Measurements from ENCODE around the gene PNPLA3.

Gene PNPLA3

DNA sequence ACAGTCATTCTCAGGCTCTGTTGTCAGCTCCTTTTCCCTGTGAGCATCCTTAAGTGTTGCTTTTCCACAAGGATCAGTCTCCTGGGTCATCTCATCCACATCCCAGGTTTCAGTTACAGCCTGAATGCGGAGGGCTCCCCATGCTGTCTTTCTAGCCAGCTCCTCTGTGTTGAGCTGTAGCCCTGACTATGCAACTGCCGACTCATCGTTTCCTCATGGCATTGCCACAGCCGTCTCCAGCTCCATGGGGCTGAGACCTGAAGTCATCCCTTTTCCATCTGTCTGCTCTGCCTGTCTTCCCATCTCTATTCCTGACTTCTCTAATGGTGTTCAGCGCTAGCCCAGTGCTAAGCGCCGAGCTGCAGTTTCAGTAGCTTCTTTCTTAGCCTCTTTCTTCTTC is 43.5 kb downstream of the PNPLA3 start:
- DNase-seq: no peak

DNA sequence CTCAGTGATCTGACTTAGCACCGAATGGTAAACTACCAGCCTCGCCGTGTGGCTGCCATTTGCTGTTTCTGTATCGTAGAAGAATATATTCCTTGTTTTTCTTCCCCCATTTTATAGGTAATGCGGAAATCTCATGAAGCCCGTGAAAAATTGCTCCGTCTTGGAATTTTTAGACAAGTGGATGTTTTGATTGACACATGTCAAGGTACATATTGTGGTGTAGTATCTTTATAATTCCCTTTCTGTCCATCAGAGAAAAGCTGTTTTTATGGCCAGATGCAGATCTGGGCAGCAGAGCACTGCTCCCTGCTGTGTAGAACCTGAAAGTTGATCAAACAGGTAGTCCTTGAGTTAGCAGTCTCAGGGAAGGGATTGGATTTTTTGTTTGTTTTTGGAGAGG is 45.0 kb downstream of the PNPLA3 start:
- DNase-seq: no peak

DNA sequence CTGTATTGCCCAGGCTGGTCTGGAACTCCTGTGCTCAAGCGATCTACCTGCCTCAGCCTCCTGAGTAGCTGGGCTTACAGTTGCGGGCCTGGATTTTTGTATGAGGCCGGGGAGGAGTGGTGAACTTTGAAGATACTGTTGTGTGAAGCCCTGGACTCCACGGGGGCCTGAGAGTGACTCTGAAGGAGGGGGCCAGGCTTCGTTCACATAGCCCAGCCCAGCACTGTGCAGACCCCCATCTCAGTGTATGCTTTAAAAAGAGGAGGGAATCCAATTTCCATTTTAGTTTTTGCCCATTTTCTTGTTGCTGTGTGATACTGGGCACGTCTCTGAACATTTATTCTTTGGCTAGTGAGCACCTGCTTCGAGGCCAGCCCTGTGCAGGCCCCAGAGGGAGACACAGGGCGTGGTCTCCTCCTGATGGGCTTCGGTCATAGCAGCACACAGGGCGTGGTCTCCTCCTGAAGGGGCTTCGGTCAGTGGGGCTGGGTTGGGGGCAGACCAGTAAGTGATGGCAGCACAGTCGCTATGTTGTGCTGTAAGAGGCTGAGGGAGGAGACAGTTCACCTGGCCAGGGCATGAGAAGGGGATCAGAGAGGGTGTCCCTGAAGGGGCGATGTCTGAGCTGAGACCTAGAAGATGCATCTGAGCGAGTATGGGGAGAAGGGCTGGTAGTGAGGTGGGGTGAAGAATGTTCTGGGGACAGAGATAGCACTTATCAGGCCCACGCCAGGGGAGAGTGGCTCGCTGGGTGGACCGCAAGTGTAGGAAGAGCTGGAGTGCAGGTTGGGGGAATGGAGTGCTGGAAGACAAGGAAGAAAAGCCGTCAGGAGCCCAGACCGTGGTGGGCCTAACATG is 45.6 kb downstream of the PNPLA3 start:
- no peak for DNase-seq

DNA sequence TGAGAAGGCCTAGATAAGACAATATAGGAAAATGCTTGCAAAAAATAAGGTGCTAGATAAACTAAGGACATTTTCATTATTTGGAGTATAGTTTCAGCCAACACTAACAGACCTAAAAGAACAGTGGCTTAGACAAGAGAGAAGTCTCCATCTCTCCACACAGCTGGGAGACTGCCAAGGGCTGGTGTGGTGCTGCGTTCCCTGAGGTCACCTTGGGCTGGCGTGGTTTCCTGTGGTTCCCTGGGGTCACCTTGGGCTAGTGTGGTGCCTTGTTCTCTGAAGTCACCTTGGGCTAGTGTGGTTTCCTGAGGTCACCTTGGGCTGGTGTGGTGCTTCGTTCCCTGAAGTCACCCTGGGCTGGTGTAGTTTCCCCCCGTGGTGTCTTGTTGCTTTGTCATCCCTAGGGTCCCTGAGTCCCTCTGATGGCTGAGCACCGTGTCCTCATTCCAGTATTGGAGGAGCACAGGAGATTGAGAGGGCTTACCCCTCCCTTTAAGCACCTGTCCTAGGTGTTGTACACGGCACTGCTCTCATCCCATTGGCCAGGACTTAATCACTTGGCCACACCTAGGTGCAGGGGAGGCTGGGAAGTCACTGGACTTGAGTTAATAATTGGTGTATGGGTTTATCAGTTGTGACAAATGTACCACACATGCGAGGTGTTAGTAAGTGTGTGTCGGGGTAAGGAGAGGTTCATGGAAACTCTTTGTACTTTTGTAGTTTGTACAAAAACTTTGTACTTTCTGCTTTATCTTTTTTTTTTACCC is 46.6 kb downstream of the PNPLA3 start:
- no peak for DNase-seq

DNA sequence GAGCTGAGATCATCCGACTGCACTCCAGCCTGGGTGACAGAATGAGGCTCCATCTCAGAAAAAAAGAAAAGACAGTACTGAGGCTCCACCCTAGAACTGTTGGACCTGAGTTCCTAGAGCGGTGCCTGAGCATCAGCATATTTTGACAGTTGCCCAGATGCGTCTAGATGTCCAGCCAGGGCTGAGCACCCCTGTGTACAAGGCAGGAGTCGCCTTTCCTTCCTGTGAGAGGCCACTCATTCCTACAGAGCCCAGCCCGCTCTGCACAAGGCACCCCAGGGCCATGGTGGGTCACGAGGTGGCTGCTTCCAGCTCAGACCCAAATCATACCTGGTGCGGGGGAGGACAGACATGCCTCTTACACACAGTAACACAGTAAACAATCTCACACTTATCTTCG is 47.5 kb downstream of the PNPLA3 start:
- no peak for DNase-seq

DNA sequence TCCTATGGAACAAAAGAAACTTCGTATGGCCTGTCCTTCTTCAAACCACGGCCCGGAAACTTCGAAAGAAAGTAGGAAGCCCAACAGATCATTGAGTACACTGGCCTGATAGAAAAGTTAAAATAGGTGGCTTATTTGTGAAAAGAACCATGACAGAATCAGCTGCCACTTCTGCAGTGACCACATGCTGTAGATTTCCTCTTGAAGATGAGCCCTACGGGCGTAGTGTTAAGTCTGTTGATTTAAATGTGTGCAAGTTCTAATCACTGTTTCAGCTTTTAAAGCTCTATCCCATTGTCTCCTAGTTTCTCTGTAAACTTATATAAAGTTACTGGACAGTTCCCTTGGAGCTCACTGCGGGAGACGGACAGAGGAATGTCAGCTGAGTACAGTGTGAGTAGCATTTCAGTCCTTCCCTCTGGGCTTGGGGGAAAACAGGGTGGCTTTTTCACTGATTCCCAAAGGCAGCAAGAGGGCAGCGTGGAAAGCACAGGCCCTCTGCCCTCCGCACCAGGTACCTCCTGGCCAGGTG is 49.4 kb downstream of the PNPLA3 start:
- DNase-seq: no peak

DNA sequence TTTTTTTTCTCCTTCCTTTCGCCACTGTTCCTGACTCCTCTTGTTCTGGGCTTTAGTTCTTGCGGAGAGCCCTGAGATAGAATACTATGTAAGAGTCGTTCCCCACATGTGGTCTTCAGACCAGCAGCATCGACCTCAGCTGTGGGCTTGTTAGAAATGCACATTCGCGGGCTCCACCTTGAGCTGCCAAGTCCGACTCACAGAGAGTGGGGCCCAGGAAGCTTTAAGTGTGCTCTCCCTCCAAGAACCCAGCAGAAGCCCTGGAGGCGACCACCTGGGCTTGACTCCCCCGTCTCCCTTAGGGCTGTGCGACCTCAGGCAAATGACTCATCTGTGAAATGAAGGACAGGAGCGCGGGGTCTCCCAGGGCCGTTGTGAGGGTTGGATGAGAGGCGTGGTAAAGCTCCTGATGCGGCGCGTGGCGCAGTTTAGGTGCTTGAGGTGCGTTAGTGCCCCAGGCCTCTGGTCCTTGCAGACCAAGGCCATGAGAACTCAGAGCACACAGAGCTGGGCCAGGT is 50.5 kb downstream of the PNPLA3 start:
- DNase-seq: no peak

DNA sequence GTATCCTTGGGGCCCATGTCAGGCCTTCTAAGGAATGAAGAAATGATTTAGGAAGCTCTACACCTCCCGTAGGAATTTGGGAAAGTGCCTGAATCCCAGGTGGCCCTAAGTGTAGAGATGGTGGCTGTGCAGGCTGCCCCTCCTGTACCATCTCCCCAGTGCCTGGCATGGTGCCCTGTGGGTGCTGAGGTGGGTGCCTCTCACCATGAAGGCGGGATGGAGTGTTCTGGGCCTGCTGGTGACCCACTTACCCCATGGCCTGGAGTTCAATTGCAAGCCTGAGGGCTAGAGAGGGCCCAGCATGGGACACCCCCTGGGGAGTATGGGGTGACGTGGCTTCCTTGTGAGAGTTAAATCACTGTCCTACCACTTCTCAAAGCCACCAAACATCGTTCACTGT is 51.4 kb downstream of the PNPLA3 start:
- no peak for DNase-seq

DNA sequence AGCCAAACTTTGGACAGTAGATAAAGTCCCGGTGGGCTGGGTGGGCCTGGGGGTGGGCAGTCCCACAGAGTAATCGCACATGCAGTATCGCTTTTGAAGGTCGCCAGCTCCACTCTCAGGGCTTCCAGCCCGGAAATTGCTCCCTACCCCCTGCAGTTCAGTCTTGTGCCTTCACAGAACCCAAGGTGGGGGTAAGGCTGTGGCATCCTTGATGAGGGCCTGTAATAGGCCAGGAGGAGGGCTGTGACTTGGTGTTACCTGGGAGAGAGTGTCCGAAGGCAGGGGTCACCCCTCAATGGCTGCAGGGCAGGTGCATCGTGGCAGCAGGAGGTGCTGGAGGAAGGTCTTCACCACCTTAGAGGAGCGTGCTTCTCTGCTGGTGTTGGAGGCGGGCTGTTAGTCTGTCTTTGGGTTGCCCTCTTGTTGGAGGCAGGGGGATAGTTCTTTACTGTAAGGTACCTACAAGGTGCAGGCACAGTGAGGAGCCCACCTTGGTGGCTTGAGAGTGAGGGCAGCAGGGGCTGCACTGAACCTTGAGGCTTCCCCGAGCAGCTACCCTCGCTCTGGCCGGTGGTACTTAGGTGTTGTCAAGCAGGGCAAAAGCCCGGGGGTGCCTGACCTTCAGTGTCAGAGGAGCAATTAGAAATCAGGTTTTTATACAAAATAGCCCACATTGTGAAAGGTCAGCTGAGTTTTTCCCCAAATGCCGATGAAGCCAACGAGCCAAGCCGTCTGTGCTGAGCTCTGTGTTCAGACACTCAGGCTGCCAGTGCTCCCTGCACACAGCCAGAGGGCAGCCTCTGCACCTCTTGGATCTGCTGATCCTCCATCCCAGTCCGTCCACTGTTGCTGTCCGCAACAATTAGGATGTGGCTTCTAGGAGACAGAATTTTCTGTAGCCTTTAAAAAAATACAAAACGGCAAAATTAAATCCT is 53.5 kb downstream of the PNPLA3 start:
- DNase-seq: no peak

DNA sequence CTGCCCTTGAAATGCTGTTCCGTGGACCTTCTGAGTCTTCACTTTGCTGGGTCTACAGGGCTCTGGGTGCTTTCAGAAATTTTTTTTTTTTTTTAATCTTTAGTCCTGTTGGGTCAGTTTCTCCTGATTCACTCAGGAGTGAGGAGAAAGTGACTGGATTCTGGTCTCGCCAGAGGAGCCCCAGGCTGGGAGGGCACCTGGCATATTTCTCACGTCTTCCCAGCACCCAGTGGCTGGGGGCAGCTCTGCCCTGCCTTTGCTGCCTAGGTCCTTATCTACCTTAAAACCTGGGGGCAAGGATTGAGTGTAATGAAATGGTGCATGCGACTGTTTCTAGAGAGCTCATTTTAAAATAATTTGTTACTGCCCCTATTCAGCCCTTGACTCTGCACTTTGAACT is 55.0 kb downstream of the PNPLA3 start:
- DNase-seq: no peak

DNA sequence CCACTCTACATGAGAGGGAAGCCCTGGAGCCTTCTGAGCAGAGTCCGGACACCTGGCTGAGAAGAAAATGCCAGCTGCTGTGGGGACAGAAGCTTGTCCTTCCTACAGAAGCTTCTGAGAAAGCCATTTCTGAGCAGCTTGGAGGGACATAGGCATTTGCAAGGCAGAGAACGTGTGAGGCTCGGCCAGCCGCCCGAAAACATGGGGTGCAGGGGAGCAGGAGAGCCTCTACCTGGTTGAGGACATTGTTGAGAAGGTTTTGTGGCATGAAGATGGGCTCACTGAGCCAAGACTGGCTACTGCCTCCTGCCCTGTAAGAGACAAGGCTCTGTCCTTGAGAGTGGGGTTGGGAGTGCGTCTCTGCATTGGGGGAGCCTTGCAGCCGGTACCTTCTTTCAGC is 57.0 kb downstream of the PNPLA3 start:
- DNase-seq: no peak

DNA sequence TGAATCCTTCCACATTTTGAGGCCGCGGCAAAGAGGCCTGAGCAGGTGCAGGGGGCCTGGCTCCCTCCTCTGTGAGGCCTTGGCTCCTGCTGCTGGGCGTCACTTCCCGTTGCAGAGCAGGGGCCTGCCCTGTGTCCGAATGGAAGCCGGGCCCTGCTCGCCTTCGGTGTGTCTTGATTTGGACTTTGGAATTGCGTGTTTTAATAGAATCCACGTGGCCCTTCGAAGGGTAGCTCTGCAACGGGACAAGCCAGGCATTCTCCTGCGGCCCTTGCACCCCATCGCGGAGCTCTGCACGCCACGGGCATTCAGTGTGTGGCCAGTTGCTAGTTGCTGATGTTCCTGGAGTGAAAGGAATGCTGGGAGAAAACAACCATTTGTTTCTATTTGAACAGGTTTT is 57.4 kb downstream of the PNPLA3 start:
- no peak for DNase-seq

DNA sequence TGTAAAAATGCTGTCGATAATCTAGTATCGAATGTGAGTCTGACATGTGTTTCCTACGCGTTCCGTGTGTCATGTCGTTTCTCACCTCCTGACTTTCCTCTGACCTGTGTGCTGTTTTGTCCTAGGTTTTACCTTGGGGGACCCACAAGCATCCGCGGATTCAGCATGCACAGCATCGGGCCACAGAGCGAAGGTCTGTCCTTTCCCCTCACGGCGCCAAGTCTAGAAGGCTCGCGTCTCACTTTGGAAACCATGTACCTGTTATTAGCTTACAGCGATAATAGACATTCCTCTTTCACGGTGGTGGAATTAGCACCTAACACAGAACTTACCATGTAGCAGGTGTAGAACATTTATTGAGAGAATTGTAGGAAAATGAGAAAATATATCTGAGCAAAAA is 60.2 kb downstream of the PNPLA3 start:
- no peak for DNase-seq

DNA sequence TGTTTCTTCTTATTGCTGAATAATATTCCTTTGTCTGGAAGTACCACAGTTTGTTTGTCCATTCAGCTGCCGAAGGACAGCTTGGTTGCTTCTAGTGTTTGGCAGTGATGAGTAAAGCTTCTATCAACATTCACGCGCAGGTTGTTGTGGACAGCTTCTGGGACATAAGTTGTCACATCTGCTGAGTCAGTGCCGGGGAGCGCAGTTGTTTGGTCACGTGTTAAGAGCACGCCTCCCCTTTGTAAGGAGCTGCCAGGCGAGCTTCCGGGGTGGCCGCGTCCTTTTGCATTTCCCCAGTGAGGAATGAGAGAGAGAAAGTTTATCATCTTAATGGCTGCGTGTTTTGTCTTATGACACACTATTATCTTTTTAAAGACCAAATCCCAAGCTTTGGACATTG is 61.9 kb downstream of the PNPLA3 start:
- no peak for DNase-seq

DNA sequence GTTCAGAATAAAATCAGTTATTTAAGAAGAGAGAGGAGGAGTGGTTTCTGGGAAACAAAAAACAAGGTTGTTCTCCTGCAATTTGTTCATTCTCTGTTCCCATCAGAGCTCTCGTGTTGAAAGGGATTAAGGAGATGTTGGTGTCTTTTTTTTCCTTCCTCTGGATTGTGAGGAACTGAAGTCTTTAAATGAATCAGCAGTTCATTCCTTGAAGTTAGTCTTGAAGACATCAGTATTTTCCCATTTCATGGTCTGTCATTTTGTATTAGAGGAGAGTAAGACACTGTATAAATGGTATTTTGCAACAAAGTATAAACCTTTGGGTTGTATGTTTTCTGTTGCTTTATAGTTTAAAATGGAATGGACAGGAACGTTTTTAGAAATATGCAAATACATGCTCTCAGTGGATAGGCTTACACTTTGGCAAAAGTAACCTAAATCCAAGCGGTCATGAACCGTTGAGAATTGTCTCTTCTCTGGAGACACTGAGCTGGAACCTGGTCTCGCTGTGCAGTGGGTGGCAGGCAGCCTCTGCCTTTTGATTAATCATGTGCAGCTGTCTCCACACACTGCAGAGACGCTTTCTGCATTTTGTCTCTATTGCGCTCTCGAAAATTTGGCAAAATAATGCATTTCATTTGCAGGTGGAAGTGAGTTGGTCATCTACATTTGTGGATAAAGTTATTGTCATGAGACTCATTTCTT is 64.7 kb downstream of the PNPLA3 start:
- DNase-seq: no peak

DNA sequence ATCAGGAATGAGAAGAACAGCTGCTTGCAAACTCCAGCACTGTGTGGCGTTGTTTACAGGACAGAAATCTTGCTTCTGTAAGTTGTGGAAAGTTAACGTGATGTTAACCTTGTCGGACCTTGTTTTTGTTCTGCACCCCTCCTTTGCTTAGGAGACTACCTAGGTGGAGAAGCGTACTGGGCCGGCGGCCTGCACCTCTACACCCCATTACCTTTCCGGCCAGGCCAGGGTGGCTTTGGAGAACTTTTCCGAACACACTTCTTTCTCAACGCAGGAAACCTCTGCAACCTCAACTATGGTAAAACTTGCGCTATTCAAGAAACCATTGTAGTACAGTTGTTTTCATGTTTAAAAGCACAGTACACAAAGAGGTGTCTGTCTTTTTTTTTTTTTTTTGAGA is 65.4 kb downstream of the PNPLA3 start:
- DNase-seq: no peak

DNA sequence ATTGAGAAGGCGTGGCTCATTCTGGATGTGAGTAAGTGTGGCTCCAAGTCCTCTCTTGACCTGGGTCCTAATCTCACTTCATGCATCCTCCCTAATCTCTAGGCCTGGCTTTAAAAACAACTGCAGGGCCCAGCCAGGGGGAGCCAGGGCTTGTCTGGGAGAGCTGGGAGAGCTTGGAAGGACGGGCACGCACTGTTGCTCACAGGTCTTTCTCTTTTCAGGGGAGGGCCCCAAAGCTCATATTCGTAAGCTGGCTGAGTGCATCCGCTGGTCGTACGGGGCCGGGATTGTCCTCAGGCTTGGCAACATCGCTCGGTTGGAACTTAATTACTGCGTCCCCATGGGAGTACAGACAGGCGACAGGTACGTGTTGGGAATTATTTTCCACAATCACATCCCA is 66.4 kb downstream of the PNPLA3 start:
- DNase-seq: peak in 1 of 2 experiments; percentile 20

DNA sequence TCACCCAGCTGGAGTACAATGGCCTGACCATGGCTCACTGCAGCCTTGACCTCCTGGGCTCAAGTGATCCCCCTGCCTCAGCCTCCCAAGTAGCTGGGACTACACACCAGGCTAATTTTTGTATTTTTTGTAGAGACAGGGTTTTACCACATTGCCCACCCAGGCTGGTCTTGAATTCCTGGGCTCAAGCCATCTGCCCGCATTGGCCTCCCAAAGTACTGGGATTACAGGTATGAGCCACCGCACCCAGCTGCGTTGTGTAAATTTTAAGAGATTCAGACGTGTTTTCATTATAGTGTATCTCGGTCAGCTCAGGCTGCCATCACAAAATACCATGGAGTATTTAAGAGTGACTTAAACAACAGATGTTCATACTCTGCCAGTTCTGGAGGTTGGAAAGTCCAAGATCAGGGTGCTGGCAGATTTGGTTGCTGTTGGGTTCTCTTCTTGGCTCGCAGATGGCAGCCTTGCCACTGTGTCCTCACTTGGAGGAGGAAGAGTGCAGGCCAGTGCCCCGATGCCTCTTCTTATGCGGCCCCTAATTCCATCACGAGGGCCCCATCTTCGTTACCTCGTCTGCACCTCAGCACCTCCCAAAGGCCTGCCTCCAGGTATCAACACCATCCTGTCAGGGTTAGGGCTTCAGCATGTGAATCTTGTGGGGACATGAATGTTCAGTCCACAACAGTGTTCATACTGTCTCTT is 67.9 kb downstream of the PNPLA3 start:
- DNase-seq: no peak

DNA sequence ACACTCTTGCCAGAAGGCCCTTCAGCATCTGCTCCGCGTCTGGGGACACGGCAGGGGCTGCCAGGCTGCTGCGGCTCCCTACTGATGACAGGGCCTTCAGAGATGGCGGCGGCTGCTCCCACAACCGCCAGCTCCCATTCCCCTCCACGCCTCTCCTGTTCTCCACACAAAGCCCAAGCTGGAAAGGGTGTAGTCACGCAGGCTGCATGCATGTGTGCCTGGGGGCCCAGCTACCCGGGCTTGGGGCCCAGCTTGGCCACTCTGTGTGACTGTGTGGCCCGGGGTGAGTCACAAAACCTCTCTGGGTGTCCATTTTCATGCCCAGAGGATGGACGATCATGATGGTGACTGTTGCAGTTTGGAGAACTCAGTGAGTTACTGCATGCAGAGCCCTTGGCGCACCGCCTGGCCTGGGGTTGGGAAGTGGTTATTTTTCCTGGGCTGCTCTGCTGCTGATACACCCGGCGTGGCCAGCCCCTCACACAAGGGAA is 68.8 kb downstream of the PNPLA3 start:
- DNase-seq: no peak

DNA sequence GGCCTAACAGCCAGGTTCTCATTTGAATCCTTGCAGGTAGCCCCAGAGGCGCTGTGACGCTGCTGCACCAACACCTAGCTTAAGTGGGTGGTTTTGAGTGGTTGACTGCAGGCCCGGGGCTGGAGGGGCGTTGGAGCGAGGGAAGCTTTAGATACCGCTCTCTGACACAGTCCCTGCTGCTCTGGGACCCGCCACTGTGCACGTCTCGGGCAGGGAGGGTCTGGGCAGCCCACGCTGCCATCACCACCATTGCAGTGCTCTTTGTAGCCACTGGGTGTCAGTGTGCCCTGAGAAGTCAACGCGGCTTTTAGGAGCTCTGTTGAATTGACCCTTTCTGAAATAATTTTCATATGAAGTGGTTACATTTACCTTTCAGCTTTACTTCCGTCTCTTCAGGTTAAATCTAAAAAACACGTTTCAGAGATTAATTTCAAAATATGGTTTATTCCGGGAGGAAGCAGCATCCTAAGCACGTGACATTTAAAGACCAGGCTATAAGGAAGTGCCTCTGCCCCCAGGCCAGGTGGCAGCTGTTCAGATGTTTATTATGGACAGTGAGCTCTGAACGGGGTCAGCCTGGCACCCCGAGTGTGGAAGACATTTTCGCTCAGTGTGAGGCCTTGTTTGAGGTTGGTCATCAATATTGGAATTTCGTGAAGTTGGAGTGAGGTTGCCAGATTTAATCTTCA is 69.6 kb downstream of the PNPLA3 start:
- peak in 1 of 2 experiments; percentile 65 for DNase-seq

DNA sequence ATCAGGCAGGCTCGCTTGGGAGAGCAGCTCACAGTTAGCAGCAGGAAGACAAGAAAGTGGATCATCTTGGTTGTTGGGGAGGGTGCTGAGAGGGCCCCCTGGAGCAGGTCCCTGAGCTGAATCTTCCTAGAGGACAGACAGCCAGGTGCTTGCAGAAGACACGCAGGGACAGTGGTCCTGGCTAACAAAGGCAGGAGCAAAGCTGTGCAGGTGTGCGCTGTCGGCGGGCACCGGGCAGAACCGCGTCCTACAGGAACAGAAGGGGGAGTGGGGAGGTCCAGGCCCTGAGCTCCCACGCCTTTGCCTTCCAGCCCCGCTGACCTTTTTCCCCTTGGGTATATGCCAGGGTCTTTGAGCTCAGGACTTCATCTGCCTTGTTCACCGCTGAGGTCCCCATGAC is 70.4 kb downstream of the PNPLA3 start:
- no peak for DNase-seq
